Stimulated activated memory B cell treated with anti-CD40 and anti-IgM and Interleukin-4, amounts not matched to agents 10 μg/mL and 1 μg/mL and 100 μg/mL, for 72 hours (primary cell): ENCODE results near the gene CIC.

ENCODE experiments used
- ATAC-seq: fragments of 150-1000 bp; cut with Tn5 transposase; 2 replicates; pipeline ENCODE4 v1.10.0; 2021
- H3K27ac Mint-ChIP-seq: one replicate; pipeline ENCODE4 v1.8.0; 2022; ENCODE audit warnings: mild to moderate bottlenecking, mixed read lengths
- H3K27me3 Mint-ChIP-seq: one replicate; pipeline ENCODE4 v1.8.0; 2022; ENCODE audit warnings: mixed read lengths
- H3K36me3 Mint-ChIP-seq: one replicate; pipeline ENCODE4 v1.8.0; 2022; ENCODE audit warnings: mixed read lengths
- H3K4me1 Mint-ChIP-seq: one replicate; pipeline ENCODE4 v1.8.0; 2022; ENCODE audit warnings: mixed read lengths
- H3K4me3 Mint-ChIP-seq: one replicate; pipeline ENCODE4 v1.8.0; 2022; ENCODE audit warnings: mild to moderate bottlenecking, moderate library complexity, mixed read lengths
- H3K9me3 Mint-ChIP-seq: one replicate; pipeline ENCODE4 v1.8.0; 2022; ENCODE audit warnings: mixed read lengths

The CIC gene

GRCh38 chr19:42293948-42294347, 24.9 kb downstream of the CIC start:
- Mint-ChIP-seq H3K36me3 (peaks cover 23% of the 10 kb centered on the region), H3K9me3 (no peaks in the 10 kb centered on the region), H3K4me3 (no peak overlapping the region), H3K4me1 (peaks cover 33% of the 10 kb centered on the region), H3K27me3 (no peaks in the 10 kb centered on the region), H3K27ac (no peak overlapping the region)
- no peak for ATAC-seq

DNA sequence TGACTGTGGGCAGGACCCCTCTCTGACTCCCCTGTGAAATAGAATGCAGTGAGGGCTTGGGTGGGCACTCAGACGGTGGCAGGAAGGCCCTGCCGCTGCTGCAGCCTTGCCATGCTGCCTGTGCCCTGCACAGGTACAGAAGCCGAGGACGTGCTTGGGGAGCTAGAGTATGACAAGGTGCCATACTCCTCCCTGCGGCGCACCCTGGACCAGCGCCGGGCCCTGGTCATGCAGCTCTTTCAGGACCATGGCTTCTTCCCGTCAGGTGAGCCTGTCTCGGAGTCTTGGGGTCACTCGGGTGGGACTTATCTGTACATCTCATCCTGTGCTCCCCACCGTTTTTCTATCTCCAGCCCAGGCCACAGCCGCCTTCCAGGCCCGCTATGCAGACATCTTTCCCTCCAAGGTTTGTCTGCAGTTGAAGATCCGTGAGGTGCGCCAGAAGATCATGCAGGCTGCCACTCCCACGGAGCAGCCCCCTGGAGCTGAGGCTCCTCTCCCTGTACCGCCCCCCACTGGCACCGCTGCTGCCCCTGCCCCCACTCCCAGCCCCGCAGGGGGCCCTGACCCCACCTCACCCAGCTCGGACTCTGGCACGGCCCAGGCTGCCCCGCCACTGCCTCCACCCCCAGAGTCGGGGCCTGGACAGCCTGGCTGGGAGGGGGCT, 25.6 kb downstream of the CIC start:
- peaks cover 23% of the 10 kb centered on the region for H3K36me3 Mint-ChIP-seq
- H3K4me1 Mint-ChIP-seq = peaks cover 33% of the 10 kb centered on the region
- no peak overlapping the region for H3K27ac Mint-ChIP-seq
- H3K9me3 Mint-ChIP-seq = no peaks in the 10 kb centered on the region
- no peak for ATAC-seq
- H3K4me3 Mint-ChIP-seq = no peak overlapping the region
- H3K27me3 Mint-ChIP-seq = no peaks in the 10 kb centered on the region

DNA sequence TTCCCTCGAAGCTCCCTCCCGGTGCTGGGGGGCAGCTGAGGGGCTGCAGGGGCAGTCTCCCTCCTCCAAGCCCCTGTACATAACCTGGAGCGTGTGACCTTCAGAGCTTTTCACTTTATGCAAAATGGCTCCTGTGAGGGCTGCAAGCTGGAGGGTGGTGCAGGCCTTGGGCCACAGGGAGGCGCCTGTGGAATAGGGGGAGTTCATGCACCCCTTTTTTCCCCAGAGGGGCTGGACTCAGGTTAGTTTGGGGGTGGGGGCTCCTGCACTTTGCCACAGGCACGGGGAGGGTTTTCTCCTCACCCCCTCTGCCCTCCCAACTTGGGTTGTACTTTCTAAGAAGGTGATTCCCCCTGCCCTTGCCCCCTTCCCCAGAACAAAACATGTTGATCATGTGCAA, 26.3 kb downstream of the CIC start:
- H3K4me3 Mint-ChIP-seq = no peak overlapping the region
- no peak for ATAC-seq
- H3K9me3 Mint-ChIP-seq = no peaks in the 10 kb centered on the region
- H3K27ac Mint-ChIP-seq = no peak overlapping the region
- H3K27me3 Mint-ChIP-seq = no peaks in the 10 kb centered on the region
- peaks cover 23% of the 10 kb centered on the region for H3K36me3 Mint-ChIP-seq
- H3K4me1 Mint-ChIP-seq = peaks cover 33% of the 10 kb centered on the region

- H3K9me3 Mint-ChIP-seq = no peaks in the 10 kb centered on the region
- H3K27me3 Mint-ChIP-seq = no peaks in the 10 kb centered on the region
- ATAC-seq = peak; percentile 80
- H3K36me3 Mint-ChIP-seq = peaks cover 23% of the 10 kb centered on the region
- peaks cover 27% of the 10 kb centered on the region for H3K4me1 Mint-ChIP-seq
- H3K27ac Mint-ChIP-seq = no peak overlapping the region
- H3K4me3 Mint-ChIP-seq = no peak overlapping the region
These were observed 26.9 kb downstream of the CIC start for GRCh38 chr19:42295831-42296525.

GRCh38 chr19:42297039-42297438, 28.0 kb downstream of the CIC start:
- Mint-ChIP-seq H3K4me1 (peaks cover 23% of the 10 kb centered on the region), H3K27me3 (no peaks in the 10 kb centered on the region), H3K27ac (no peak overlapping the region), H3K9me3 (no peaks in the 10 kb centered on the region), H3K4me3 (no peak overlapping the region), H3K36me3 (peaks cover 13% of the 10 kb centered on the region)
- no peak for ATAC-seq

- H3K9me3 Mint-ChIP-seq = no peaks in the 10 kb centered on the region
- peak within 1 kb of the TSS; percentile 77 for H3K27ac Mint-ChIP-seq
- peak within 1 kb of the TSS; percentile 93 for H3K4me3 Mint-ChIP-seq
- ATAC-seq = peak; percentile 52
- peaks cover 26% of the 10 kb centered on the region for H3K4me1 Mint-ChIP-seq
- no peaks in the 10 kb centered on the region for H3K36me3 Mint-ChIP-seq
- no peaks in the 10 kb centered on the region for H3K27me3 Mint-ChIP-seq
These were observed 32.7 kb downstream of the CIC start, which contains the start of gene PRR19 for GRCh38 chr19:42301646-42302203. Gene PRR19, plus strand, starts transcription at chr19:42302132. Its CDS starts 7,453 bp downstream, at chr19:42309585.

DNA sequence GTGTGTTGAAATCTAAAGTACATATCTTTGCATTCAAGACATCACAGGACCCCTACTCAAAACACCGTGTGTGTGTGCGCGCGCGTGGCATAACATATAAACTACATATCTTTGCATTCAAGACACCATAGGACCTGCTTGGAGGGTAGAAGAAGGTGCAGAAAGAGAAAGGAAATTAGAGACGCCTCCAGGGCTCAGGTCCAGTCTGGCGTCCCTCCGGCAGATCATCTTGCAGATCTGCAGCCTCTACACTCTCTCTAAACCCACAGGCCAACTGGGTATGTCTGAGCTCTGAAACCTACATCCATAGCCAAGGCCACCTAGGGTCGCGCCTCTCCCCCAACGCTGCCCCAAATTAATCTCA, 34.0 kb downstream of the CIC start:
- Mint-ChIP-seq H3K9me3 (no peaks in the 10 kb centered on the region), H3K4me1 (peaks cover 25% of the 10 kb centered on the region), H3K4me3 (peak overlapping the region; percentile 93), H3K27me3 (no peaks in the 10 kb centered on the region), H3K27ac (peak overlapping the region; percentile 77), H3K36me3 (no peaks in the 10 kb centered on the region)
- no peak for ATAC-seq

- Mint-ChIP-seq H3K4me3 (no peak overlapping the region), H3K36me3 (no peaks in the 10 kb centered on the region), H3K27me3 (no peaks in the 10 kb centered on the region), H3K9me3 (no peaks in the 10 kb centered on the region), H3K27ac (no peak overlapping the region), H3K4me1 (peaks cover 25% of the 10 kb centered on the region)
- ATAC-seq = no peak
These were observed 34.8 kb downstream of the CIC start for GRCh38 chr19:42303876-42304275.

GRCh38 chr19:42306646-42307045, 37.6 kb downstream of the CIC start:
- no peaks in the 10 kb centered on the region for H3K9me3 Mint-ChIP-seq
- peaks cover 12% of the 10 kb centered on the region for H3K27me3 Mint-ChIP-seq
- peaks cover 22% of the 10 kb centered on the region for H3K4me1 Mint-ChIP-seq
- H3K36me3 Mint-ChIP-seq = no peaks in the 10 kb centered on the region
- H3K4me3 Mint-ChIP-seq = no peak overlapping the region
- no peak for ATAC-seq
- no peak overlapping the region for H3K27ac Mint-ChIP-seq

DNA sequence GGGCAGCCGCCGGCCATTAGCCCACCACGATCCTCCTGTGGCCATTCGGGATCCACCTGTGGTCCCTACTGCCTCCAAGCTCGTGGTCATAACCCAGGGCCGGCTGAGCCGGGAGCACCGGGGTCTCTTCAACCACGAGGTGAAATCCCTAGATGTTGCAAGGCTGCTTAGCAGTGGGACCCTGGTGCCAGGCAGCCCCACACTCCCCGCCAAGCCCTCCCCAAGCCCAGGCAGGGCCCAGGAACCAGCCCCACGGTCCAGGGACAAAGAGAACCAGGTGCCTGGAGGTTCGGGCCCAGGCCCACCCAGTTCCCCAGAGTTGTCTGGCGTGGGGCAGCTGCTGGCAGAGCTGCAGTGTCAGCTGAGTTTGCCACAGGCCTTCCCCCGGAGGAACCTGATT, 40.6 kb downstream of the CIC start:
- H3K4me3 Mint-ChIP-seq = no peak overlapping the region
- peaks cover 18% of the 10 kb centered on the region for H3K4me1 Mint-ChIP-seq
- no peak overlapping the region for H3K27ac Mint-ChIP-seq
- H3K27me3 Mint-ChIP-seq = peaks cover 43% of the 10 kb centered on the region
- no peaks in the 10 kb centered on the region for H3K36me3 Mint-ChIP-seq
- ATAC-seq = no peak
- H3K9me3 Mint-ChIP-seq = no peaks in the 10 kb centered on the region

GRCh38 chr19:42311657-42312056, 42.6 kb downstream of the CIC start:
- ATAC-seq = no peak
- peaks cover 19% of the 10 kb centered on the region for H3K4me1 Mint-ChIP-seq
- H3K4me3 Mint-ChIP-seq = no peak overlapping the region
- no peaks in the 10 kb centered on the region for H3K36me3 Mint-ChIP-seq
- peaks cover 52% of the 10 kb centered on the region for H3K27me3 Mint-ChIP-seq
- H3K27ac Mint-ChIP-seq = no peak overlapping the region
- no peaks in the 10 kb centered on the region for H3K9me3 Mint-ChIP-seq

DNA sequence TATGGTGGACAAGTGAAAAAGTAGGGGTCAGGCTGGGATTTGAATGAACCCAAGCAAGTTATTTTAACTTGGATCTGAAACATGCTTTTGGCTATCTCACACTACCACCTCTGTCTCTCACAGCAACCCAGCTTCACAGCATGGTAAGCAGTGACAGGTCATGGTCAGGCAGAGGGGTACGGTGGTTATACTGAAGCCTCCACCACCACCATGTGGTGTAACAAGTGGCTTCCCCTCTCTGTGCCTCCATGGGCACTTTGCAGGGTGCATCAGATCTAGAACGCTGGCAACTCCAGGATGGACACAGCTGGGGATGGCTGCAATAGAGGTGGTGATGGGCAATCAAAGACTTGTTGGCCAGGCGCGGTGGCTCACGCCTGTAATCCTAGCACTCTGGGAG, 43.3 kb downstream of the CIC start:
- Mint-ChIP-seq H3K27ac (no peak overlapping the region), H3K4me1 (peaks cover 26% of the 10 kb centered on the region), H3K36me3 (no peaks in the 10 kb centered on the region), H3K9me3 (no peaks in the 10 kb centered on the region), H3K4me3 (peak overlapping the region; percentile 73), H3K27me3 (peaks cover 52% of the 10 kb centered on the region)
- ATAC-seq = no peak

DNA sequence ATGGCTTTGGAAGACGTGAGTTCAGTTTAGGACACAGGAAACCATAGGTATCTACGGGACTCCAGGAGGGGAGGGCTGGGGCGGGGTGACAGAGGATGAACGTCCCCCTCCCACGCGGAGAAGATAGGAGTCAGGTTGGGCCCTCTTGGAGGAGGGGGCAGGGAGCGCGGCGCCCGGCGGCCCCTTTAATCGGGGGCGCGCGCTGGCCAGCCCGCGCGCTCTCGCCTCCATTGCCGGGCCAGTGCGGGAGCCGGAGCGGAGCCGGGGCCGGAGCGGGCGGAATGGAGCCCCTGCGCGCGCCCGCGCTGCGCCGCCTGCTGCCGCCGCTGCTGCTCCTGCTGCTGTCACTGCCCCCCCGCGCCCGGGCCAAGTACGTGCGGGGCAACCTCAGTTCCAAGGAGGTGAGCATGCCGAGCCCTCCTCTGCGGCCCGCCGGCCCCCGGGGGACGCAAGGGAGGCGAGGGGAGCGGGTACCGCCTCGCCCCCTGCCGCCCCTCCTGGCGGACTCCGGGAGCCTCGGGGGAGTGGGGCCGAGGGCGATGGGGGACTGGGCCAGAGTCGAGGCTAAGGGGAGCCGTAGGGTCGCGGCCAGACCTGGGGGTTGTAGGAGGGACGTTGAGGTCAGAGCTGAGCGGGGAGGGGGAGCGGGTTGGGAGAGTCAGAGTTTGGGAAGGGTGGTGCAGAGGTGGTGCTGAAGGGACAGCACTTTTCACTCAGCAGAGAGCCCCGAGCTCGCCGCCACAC, 44.2 kb downstream of the CIC start, which contains the start of gene TMEM145:
TMEM145 (plus strand) TSS at position 214 of the 744 bp plus-strand sequence; CDS start at position 282, 68 bp downstream.
- Mint-ChIP-seq H3K4me3 (peak within 1 kb of the TSS; percentile 73), H3K9me3 (no peaks in the 10 kb centered on the region), H3K4me1 (peaks cover 30% of the 10 kb centered on the region), H3K36me3 (no peaks in the 10 kb centered on the region), H3K27ac (no peak within 1 kb of the TSS), H3K27me3 (peaks cover 52% of the 10 kb centered on the region)
- peak; percentile 61 for ATAC-seq

DNA sequence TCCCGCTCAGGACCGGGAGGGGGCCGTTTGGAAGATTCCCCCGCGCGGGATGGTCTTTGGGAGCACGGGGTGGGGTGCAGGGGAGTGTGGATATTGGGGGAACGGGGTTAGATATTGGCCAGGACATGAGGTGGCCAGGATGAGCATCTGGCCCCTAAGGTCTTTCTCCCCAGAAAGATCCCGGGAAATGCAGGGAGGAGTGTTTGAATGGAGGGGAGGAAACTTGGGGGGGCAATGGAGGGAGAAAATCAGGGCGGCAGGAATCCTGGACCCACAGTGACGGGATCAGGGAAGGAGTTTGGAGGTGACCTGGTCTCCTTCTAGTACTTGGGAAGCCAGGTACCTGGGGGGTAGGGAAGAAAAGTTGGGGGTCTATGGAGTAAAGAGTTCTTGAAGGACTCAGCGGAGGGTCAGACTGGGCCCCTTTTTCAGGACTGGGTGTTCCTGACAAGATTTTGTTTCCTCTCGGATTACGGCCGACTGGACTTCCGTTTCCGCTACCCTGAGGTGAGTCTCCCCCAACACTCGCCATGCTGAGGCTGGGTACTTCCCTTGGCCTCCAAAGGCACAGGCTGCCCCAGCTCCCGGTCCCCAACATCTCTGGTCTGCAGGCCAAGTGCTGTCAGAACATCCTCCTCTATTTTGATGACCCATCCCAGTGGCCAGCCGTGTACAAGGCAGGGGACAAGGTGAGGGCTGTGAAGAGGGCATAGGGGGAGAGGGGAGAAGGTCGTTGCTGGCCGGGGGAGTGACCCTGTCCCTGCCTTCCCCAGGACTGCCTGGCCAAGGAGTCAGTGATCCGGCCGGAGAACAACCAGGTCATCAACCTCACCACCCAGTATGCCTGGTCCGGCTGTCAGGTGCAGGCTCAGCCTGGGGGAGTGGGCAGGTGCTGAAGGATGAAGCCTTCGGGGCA, 45.0 kb downstream of the CIC start:
- H3K4me1 Mint-ChIP-seq = peaks cover 30% of the 10 kb centered on the region
- H3K4me3 Mint-ChIP-seq = peak overlapping the region; percentile 3
- H3K36me3 Mint-ChIP-seq = no peaks in the 10 kb centered on the region
- ATAC-seq = no peak
- H3K27me3 Mint-ChIP-seq = peaks cover 52% of the 10 kb centered on the region
- no peak overlapping the region for H3K27ac Mint-ChIP-seq
- no peaks in the 10 kb centered on the region for H3K9me3 Mint-ChIP-seq
